ENCODE measurements around the gene CTDSPL.

GRCh38 chr3:37996785-37997301 lies 135.2 kb downstream of the CTDSPL start:
- TF ChIP-seq JUND (IDR thresholded peaks at IDR 0.05) (no peak), CTCF (IDR thresholded peaks at IDR 0.05; ENCODE audit: low read depth, low read length, missing input control) (peak; percentile 91), EGR1 (IDR thresholded peaks at IDR 0.05; ENCODE audit: low read depth in 2 of 2) (no peak), TAF1 (conservative IDR thresholded peaks at IDR 0.05) (no peak), SP1 (IDR thresholded peaks at IDR 0.05) (no peak)
- TF ChIP-seq, protein P1, sequence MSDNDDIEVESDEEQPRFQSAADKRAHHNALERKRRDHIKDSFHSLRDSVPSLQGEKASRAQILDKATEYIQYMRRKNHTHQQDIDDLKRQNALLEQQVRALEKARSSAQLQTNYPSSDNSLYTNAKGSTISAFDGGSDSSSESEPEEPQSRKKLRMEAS (IDR thresholded peaks at IDR 0.05) = no peak
